K562 (cell line): ENCODE data around the gene KRTAP29-1.

Experiments used
- CTCF ChIP-seq, 3 experiments: IDR thresholded peaks in 2 of 3; conservative IDR thresholded peaks in 1 of 3; 2 replicates each; pipeline ENCODE4 v1.5.1; 2011 to 2012; ENCODE audit warnings: low read length in 3 of 3, mild to moderate bottlenecking in 3 of 3, control low read depth in 2 of 3, improper control_type of control experiment in 1 of 3, inconsistent platforms in 1 of 3, low read depth in 1 of 3, mixed read lengths in 1 of 3, moderate library complexity in 1 of 3; ENCODE audit not compliant: insufficient read depth in 2 of 3
- EP300 ChIP-seq: IDR thresholded peaks from 2 replicates; pipeline ENCODE4 v1.6.1; 2012; ENCODE audit warnings: low read length, improper control_type of control experiment
- FOSL1 ChIP-seq: fragments of 200-800 bp; sonication (Bioruptor generic); conservative IDR thresholded peaks from 2 replicates; pipeline ENCODE4 v1.6.1; 2016; ENCODE audit warnings: missing genetic modification characterization, missing compliant biosample characterization
- HDAC6 ChIP-seq: IDR thresholded peaks from 2 replicates; pipeline ENCODE4 v1.6.1; 2012; ENCODE audit warnings: low read depth, mild to moderate bottlenecking, control low read depth, inconsistent platforms, low read length, moderate library complexity
- MBD1 ChIP-seq: fragments of 250-450 bp; sonication (Bioruptor Pico); IDR thresholded peaks from 2 replicates; pipeline ENCODE4 v1.8.0; 2022; ENCODE audit warnings: inconsistent platforms
- MXI1 ChIP-seq: IDR thresholded peaks from 2 replicates; pipeline ENCODE4 v1.6.1; 2011; ENCODE audit warnings: low read depth, mild to moderate bottlenecking, improper control_type of control experiment, low read length
- POLR2AphosphoS5 ChIP-seq: IDR thresholded peaks from 2 replicates; pipeline ENCODE4 v1.6.1; 2011; ENCODE audit warnings: mild to moderate bottlenecking, low read depth, low read length, moderate library complexity; ENCODE audit not compliant: control insufficient read depth, insufficient read depth
- SMAD1 ChIP-seq: fragments of 150-350 bp; IDR thresholded peaks from 2 replicates; pipeline ENCODE4 v1.6.1; 2014; ENCODE audit warnings: low read length, low read depth; ENCODE audit not compliant: partially characterized antibody
- SPI1 ChIP-seq: IDR thresholded peaks from 2 replicates; pipeline ENCODE4 v1.6.1; 2011; ENCODE audit warnings: low read depth, low read length, control low read depth, borderline replicate concordance
- ZEB2 ChIP-seq: fragments of 450-650 bp; IDR thresholded peaks from 2 replicates; pipeline ENCODE4 v1.6.1; 2016
- ZNF274 ChIP-seq: IDR thresholded peaks from 2 replicates; pipeline ENCODE4 v1.6.1; 2011; ENCODE audit warnings: low read depth, mild to moderate bottlenecking, low read length, moderate library complexity, borderline replicate concordance
- ZNF449 ChIP-seq: fragments of 250-450 bp; sonication (Bioruptor Pico); IDR thresholded peaks from 2 replicates; pipeline ENCODE4 v1.8.0; 2022; ENCODE audit warnings: moderate library complexity, mild to moderate bottlenecking, inconsistent platforms

- TF ChIP-seq EP300, result no peak
- no peak for TF ChIP-seq MBD1
- TF ChIP-seq MXI1, result no peak
- no peak for TF ChIP-seq HDAC6
- no peak for TF ChIP-seq SMAD1
- no peak for TF ChIP-seq POLR2AphosphoS5
- no peak for TF ChIP-seq FOSL1 (tag)
- TF ChIP-seq SPI1, result no peak
- no peak for TF ChIP-seq ZNF274
- no peak for TF ChIP-seq ZEB2
- no peak for TF ChIP-seq CTCF (IDR thresholded peaks at IDR 0.05 in 2 of 3, conservative IDR thresholded peaks at IDR 0.05 in 1 of 3; ENCODE audit: insufficient read depth in 2 of 3, low read depth in 1 of 3, low read length in 3 of 3)
- TF ChIP-seq ZNF449 (CRISPR knock-in tag), result no peak
Measured at GRCh38 chr17:41254861-41255260, 47.8 kb downstream of the KRTAP29-1 start.
